Panc1 (cell line): ENCODE measurements around the gene DALRD3.

Experiments used
- POLR2AphosphoS5 ChIP-seq: IDR thresholded peaks from 2 replicates; pipeline ENCODE4 v1.6.1; 2012; ENCODE audit warnings: mild to moderate bottlenecking, low read depth, low read length, moderate library complexity
- SIN3A ChIP-seq: IDR thresholded peaks from 2 replicates; pipeline ENCODE4 v1.6.1; 2012; ENCODE audit warnings: low read depth, mild to moderate bottlenecking, low read length, moderate library complexity, borderline replicate concordance; ENCODE audit not compliant: insufficient read depth
- TCF7L2 ChIP-seq: IDR thresholded peaks from 2 replicates; pipeline ENCODE4 v1.6.1; 2011; ENCODE audit warnings: mild to moderate bottlenecking, low read depth, low read length, inconsistent platforms
- TF ChIP-seq, protein P1 (sequence below): fragments of 450-650 bp; IDR thresholded peaks from 2 replicates; pipeline ENCODE4 v1.5.1; 2017; ENCODE audit warnings: mild to moderate bottlenecking
- TF ChIP-seq, protein P2 (sequence below), 2 experiments: IDR thresholded peaks; 2 replicates each; pipeline ENCODE4 v1.6.1; 2011 to 2012; ENCODE audit warnings: low read depth in 2 of 2, control low read depth in 1 of 2, low read length in 1 of 2, mild to moderate bottlenecking in 1 of 2, moderate library complexity in 1 of 2; ENCODE audit not compliant: insufficient read depth in 1 of 2

- TF ChIP-seq, protein P1, sequence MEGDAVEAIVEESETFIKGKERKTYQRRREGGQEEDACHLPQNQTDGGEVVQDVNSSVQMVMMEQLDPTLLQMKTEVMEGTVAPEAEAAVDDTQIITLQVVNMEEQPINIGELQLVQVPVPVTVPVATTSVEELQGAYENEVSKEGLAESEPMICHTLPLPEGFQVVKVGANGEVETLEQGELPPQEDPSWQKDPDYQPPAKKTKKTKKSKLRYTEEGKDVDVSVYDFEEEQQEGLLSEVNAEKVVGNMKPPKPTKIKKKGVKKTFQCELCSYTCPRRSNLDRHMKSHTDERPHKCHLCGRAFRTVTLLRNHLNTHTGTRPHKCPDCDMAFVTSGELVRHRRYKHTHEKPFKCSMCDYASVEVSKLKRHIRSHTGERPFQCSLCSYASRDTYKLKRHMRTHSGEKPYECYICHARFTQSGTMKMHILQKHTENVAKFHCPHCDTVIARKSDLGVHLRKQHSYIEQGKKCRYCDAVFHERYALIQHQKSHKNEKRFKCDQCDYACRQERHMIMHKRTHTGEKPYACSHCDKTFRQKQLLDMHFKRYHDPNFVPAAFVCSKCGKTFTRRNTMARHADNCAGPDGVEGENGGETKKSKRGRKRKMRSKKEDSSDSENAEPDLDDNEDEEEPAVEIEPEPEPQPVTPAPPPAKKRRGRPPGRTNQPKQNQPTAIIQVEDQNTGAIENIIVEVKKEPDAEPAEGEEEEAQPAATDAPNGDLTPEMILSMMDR = no peak
- TF ChIP-seq POLR2AphosphoS5 = peak; percentile 60
- TF ChIP-seq, protein P2, sequence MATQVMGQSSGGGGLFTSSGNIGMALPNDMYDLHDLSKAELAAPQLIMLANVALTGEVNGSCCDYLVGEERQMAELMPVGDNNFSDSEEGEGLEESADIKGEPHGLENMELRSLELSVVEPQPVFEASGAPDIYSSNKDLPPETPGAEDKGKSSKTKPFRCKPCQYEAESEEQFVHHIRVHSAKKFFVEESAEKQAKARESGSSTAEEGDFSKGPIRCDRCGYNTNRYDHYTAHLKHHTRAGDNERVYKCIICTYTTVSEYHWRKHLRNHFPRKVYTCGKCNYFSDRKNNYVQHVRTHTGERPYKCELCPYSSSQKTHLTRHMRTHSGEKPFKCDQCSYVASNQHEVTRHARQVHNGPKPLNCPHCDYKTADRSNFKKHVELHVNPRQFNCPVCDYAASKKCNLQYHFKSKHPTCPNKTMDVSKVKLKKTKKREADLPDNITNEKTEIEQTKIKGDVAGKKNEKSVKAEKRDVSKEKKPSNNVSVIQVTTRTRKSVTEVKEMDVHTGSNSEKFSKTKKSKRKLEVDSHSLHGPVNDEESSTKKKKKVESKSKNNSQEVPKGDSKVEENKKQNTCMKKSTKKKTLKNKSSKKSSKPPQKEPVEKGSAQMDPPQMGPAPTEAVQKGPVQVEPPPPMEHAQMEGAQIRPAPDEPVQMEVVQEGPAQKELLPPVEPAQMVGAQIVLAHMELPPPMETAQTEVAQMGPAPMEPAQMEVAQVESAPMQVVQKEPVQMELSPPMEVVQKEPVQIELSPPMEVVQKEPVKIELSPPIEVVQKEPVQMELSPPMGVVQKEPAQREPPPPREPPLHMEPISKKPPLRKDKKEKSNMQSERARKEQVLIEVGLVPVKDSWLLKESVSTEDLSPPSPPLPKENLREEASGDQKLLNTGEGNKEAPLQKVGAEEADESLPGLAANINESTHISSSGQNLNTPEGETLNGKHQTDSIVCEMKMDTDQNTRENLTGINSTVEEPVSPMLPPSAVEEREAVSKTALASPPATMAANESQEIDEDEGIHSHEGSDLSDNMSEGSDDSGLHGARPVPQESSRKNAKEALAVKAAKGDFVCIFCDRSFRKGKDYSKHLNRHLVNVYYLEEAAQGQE (IDR thresholded peaks at IDR 0.05; ENCODE audit: insufficient read depth in 1 of 2, low read depth in 2 of 2, low read length in 1 of 2) = no peak
- no peak for TF ChIP-seq TCF7L2
- no peak for TF ChIP-seq SIN3A
Observed at GRCh38 chr3:49025793-49026520, 7.6 kb upstream of the DALRD3 start.
